Loucy (cell line): ENCODE data around the gene PC.
"Not testable (repeated sequence)": the region's sequence is repeated elsewhere in the genome, so short reads cannot be mapped to it uniquely, and the experiment has no call there.

Experiments used
- H2AFZ ChIP-seq: fragments of 200-600 bp; sonication (generic); 2 replicates; pipeline ENCODE4 v1.6.0; 2016; ENCODE audit warnings: antibody characterized with exemption, mild to moderate bottlenecking, low read length, moderate library complexity
- H3F3A ChIP-seq: fragments of 200-600 bp; 2 replicates; pipeline ENCODE4 v1.6.0; 2016; ENCODE audit warnings: antibody characterized with exemption, low read depth, mild to moderate bottlenecking
- H3K27me3 ChIP-seq: fragments of 200-600 bp; sonication (generic); 2 replicates; pipeline ENCODE4 v1.6.1; 2014; ENCODE audit warnings: low read length, mild to moderate bottlenecking; ENCODE audit not compliant: insufficient read depth, poor library complexity, severe bottlenecking
- H3K36me3 ChIP-seq: fragments of 200-600 bp; sonication (generic); 2 replicates; pipeline ENCODE4 v1.6.1; 2016; ENCODE audit warnings: low read length; ENCODE audit not compliant: insufficient read depth
- H3K4me1 ChIP-seq: fragments of 200-600 bp; sonication (generic); 2 replicates; pipeline ENCODE4 v1.5.1; 2014; ENCODE audit warnings: low read length, mild to moderate bottlenecking; ENCODE audit not compliant: insufficient read depth, poor library complexity, severe bottlenecking
- H3K4me2 ChIP-seq: fragments of 200-600 bp; sonication (generic); 2 replicates; pipeline ENCODE4 v1.6.0; 2014; ENCODE audit warnings: antibody characterized with exemption, low read length, low read depth, mild to moderate bottlenecking; ENCODE audit not compliant: poor library complexity, severe bottlenecking
- H3K4me3 ChIP-seq: fragments of 200-600 bp; sonication (generic); 2 replicates; pipeline ENCODE4 v1.5.1; 2014; ENCODE audit warnings: low read length, mild to moderate bottlenecking, mixed read lengths; ENCODE audit not compliant: poor library complexity, severe bottlenecking
- H3K79me2 ChIP-seq: fragments of 200-600 bp; sonication (generic); 2 replicates; pipeline ENCODE4 v1.6.1; 2014; ENCODE audit warnings: low read length; ENCODE audit not compliant: insufficient read depth
- H3K9ac ChIP-seq: fragments of 200-600 bp; sonication (generic); 2 replicates; pipeline ENCODE4 v1.6.0; 2014; ENCODE audit warnings: mild to moderate bottlenecking, low read depth, low read length, moderate library complexity; ENCODE audit not compliant: poor library complexity, severe bottlenecking
- H3K9me2 ChIP-seq: fragments of 200-600 bp; sonication (generic); replicated peaks from 2 replicates; pipeline ENCODE4 v1.6.1; 2016; ENCODE audit warnings: low read depth, low read length, mixed read lengths
- H3K9me3 ChIP-seq: fragments of 200-600 bp; sonication (generic); 2 replicates; pipeline ENCODE4 v1.6.1; 2014; ENCODE audit warnings: mild to moderate bottlenecking, antibody characterized with exemption, low read length, low read depth; ENCODE audit not compliant: insufficient read depth
- H4K20me1 ChIP-seq: fragments of 200-600 bp; sonication (generic); 2 replicates; pipeline ENCODE4 v1.6.0; 2014; ENCODE audit warnings: antibody characterized with exemption, low read length, mild to moderate bottlenecking; ENCODE audit not compliant: insufficient read depth, poor library complexity, severe bottlenecking
- EZH2phosphoT487 ChIP-seq: fragments of 200-600 bp; IDR thresholded peaks from 2 replicates; pipeline ENCODE4 v1.6.1; 2018; ENCODE audit warnings: antibody characterized with exemption, mild to moderate bottlenecking, moderate library complexity, borderline replicate concordance
- TF ChIP-seq, protein P1 (sequence below): fragments of 200-600 bp; sonication (generic); conservative IDR thresholded peaks from 2 replicates; pipeline ENCODE4 v1.5.1; 2014; ENCODE audit warnings: mild to moderate bottlenecking, antibody characterized with exemption, low read length

Gene PC

DNA sequence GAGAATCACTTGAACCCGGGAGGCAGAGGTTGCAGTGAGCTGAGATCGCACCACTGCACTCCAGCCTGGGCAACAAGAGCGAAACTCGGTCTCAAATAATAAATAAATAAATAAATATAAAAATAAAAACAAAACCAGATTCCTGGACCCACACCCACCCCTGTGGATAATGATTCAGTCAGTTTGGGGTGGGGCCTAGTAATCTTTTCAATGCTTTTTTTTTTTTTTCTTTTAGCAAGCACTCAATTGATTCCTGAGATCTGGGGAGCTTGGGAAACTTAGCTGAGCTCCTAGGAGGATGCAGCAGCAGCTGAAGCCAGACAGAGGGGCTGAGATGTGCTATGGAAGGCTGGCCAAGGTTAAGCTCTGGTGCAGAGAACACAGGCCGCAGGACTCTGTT is 4.6 kb upstream of the PC start:
- peaks cover 10% of the 10 kb centered on the region for H3K4me1 ChIP-seq
- H3K27me3 ChIP-seq: no peaks in the 10 kb centered on the region
- H3F3A ChIP-seq: no peaks in the 10 kb centered on the region
- H3K36me3 ChIP-seq: no peaks in the 10 kb centered on the region
- H3K4me3 ChIP-seq: no peak overlapping the region
- H3K9ac ChIP-seq: no peak overlapping the region
- H3K9me3 ChIP-seq: no peaks in the 10 kb centered on the region
- H2AFZ ChIP-seq: no peak overlapping the region
- no peak overlapping the region for H3K4me2 ChIP-seq
- H3K79me2 ChIP-seq: no peaks in the 10 kb centered on the region
- no peaks in the 10 kb centered on the region for H4K20me1 ChIP-seq
- no peaks in the 10 kb centered on the region for H3K9me2 ChIP-seq
- TF ChIP-seq EZH2phosphoT487: no peak
- TF ChIP-seq, protein P1, sequence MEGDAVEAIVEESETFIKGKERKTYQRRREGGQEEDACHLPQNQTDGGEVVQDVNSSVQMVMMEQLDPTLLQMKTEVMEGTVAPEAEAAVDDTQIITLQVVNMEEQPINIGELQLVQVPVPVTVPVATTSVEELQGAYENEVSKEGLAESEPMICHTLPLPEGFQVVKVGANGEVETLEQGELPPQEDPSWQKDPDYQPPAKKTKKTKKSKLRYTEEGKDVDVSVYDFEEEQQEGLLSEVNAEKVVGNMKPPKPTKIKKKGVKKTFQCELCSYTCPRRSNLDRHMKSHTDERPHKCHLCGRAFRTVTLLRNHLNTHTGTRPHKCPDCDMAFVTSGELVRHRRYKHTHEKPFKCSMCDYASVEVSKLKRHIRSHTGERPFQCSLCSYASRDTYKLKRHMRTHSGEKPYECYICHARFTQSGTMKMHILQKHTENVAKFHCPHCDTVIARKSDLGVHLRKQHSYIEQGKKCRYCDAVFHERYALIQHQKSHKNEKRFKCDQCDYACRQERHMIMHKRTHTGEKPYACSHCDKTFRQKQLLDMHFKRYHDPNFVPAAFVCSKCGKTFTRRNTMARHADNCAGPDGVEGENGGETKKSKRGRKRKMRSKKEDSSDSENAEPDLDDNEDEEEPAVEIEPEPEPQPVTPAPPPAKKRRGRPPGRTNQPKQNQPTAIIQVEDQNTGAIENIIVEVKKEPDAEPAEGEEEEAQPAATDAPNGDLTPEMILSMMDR: no peak

DNA sequence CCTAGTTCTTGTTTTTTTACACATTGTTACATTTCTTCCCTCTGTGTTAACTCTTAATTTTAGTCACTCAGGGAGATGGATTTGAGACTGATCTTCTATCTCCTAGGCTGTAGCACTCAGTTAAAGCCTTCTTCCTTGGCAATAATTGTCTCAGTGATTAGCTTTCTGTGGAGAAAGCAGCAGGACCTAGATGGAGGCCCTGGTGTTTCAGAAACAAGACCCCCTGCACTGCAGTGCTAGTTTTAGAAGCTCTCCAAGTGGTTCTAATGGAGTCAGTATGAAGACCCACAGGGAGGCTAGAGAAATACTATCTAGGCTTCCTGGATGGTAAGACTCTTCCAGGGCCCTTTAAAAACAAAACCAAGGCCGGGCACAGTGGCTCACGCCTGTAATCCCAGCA is 4.1 kb upstream of the PC start:
- Histone ChIP-seq H3K9me2 (no peaks in the 10 kb centered on the region), H3K79me2 (no peaks in the 10 kb centered on the region), H3K36me3 (no peaks in the 10 kb centered on the region), H3K9ac (no peak overlapping the region), H4K20me1 (no peaks in the 10 kb centered on the region), H3K4me2 (no peak overlapping the region), H3K27me3 (no peaks in the 10 kb centered on the region), H3K4me1 (peaks cover 14% of the 10 kb centered on the region), H3K9me3 (no peaks in the 10 kb centered on the region), H3K4me3 (no peak overlapping the region), H3F3A (no peaks in the 10 kb centered on the region; the same call in 1 of the 2 replicates), H2AFZ (no peak overlapping the region)
- no peak for TF ChIP-seq EZH2phosphoT487
- TF ChIP-seq, protein P1: no peak

DNA sequence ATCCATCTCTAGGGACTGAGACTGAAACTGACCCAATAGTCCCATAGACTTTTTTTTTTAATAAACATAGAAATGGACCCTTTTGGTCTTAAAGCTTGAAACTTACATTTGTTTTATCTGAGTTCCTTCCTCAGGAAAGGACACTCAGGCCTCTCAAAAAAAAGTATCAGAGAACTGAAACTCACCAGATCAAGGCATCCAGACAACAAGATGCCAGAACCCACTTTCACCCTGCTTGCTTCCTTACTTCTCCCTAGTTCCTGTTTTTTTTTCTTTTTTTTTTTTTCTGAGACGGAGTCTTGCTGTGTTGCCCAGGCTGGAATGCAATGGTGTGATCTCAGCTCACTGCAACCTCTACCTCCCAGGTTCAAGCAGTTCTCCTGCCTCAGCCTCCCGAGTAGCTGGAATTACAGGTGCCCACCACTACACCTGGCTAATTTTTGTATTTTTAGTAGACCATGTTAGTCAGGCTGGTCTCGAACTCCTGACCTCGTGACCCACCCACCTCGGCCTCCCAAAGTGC is 3.6 kb upstream of the PC start:
- H3K9me2 ChIP-seq, H3K4me2 ChIP-seq, H4K20me1 ChIP-seq, H3F3A ChIP-seq, H2AFZ ChIP-seq, H3K79me2 ChIP-seq, H3K9me3 ChIP-seq, H3K4me3 ChIP-seq, H3K9ac ChIP-seq, H3K36me3 ChIP-seq, H3K27me3 ChIP-seq: not testable (repeated sequence)
- H3K4me1 ChIP-seq: peaks cover 19% of the 10 kb centered on the region

DNA sequence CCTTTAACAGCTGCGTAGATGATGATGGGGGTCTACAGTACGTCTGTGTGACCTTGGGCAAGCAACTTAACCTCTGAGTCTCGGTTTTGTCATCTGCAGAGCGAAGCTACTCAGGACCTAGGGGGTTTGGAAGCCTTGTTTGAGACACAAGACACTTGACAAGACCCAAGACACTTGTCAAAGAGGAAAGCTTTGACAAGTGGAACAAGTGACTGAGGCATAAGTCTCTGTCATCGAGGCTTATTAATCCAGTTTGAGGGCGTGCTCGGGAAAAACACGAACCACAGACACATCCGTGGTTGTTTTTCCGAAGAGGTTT is 732 bp upstream of the PC start:
- Histone ChIP-seq H3K4me3 (peak overlapping the region; percentile 70), H3F3A (no peaks in the 10 kb centered on the region; the same call in 1 of the 2 replicates), H3K27me3 (no peaks in the 10 kb centered on the region), H3K9me3 (no peaks in the 10 kb centered on the region), H4K20me1 (no peaks in the 10 kb centered on the region), H3K36me3 (no peaks in the 10 kb centered on the region), H3K4me1 (peaks cover 21% of the 10 kb centered on the region), H3K9me2 (no peaks in the 10 kb centered on the region), H2AFZ (peak overlapping the region; percentile 85), H3K9ac (peak overlapping the region; percentile 57), H3K79me2 (no peaks in the 10 kb centered on the region), H3K4me2 (peak overlapping the region; percentile 91)
- TF ChIP-seq, protein P1: no peak
- no peak for TF ChIP-seq EZH2phosphoT487
